NCI-H345 treated with DMSO at 0.1 percent for 48 hours (cell line): ENCODE data around the gene RASSF1.

ENCODE experiments used
- DNase-seq: peaks from one replicate; lab custom pipeline; 2025; ENCODE audit not compliant: unreplicated experiment; lab: John Stamatoyannopoulos, UW

RASSF1 gene

GRCh38 chr3:50345586-50346234, 5.1 kb upstream of the RASSF1 start, which contains the start of gene ZMYND10:
ZMYND10 (minus strand) TSS chr3:50345732; CDS start chr3:50345579, 153 bp downstream.
- peak; percentile 37 for DNase-seq

DNA sequence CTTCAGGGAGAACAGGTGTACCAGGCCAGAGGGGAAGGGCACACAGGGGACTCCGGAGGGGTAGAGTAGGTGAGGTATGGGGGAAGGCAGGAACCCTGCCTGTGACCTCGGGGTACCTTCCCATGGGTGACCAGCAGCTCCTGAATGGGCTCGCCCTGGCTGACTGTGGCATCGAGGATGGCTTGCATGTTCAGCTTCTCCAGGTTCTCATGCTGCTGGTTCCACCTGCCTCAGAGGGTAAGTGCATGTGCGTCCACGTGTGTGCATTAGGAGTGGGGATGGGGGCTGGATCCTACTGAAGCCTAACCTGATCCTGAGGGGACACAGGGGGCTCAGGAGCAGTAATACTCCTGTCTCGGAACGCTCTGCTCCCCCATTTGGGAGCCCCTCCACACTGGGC, 4.4 kb upstream of the RASSF1 start:
- DNase-seq: no peak

DNA sequence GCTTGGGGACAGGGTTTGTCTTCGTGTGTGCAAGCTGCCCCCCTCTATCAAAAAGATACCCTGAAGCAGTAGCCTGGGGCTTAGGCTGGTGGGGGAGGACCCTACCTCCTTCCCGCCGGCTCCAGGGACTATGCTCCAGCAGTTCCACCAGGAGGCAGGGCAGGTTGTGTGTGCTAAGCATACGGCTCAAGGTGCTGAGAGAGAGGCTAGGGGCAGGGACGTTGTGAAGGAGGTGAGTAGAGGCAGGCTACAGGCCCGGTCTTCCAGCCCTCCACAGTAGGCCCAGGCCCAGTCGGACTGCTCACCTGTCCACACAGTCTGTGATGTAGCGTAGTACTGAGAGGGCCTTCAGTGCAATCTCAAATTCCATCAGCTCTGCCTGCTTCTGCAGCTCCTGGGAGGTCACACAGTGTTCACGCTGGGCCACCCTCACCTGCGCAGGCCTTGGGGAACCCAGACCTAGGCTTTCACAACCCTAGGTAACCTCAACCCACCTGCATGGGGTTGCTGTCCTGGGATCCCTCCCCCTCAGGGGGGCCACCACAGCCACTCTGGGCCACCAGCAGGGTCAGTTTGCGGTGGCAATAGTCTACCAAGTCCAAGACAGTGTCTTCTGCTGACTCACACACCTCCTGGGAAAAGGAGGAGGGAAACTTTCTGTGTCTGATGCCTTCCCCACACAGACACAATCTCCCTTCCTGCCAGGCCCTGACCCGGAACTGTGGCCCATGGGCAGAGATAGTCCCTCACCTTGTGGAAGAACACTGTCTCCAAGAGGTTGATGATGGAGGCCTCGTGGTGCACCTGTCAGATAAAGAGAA, 2.4 kb upstream of the RASSF1 start:
- no peak for DNase-seq

- DNase-seq: no peak
Observed at GRCh38 chr3:50341996-50342650, 1.5 kb upstream of the RASSF1 start.

DNA sequence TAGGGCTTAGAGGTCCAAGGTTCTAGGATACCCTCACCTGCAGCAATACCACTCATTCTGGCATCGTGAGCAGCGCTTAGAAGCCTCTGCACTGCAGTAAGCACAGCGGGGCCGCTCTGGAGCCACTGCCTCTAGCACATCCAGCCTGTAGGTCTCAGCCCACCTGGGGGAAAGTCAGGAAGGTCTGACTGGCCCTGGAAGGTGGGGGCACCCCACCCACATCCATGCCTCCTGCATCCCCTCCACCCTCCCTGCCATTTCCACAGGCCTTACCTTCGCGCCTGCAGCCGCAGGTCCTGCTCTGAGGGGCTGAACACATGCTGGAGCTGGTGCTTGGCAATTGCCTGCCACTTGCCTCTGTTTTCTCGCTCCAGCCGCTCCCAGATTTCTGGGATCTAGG, 901 bp upstream of the RASSF1 start:
- DNase-seq: no peak

DNA sequence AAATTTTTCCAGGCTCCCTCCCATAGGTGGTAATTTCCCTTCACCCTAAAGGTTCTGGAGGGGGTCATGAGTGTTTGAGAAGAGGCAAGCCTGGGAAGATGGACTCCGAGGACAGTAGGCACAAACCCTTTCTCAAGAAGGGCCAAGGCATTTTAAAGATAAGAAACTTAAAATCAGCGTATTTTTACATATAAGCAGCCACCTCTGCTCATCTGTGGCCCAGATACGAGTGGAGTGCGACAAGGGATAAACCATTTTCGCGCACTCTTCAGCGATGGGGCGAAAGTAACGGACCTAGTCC, 539 bp downstream of the RASSF1 start:
- no peak for DNase-seq

DNA sequence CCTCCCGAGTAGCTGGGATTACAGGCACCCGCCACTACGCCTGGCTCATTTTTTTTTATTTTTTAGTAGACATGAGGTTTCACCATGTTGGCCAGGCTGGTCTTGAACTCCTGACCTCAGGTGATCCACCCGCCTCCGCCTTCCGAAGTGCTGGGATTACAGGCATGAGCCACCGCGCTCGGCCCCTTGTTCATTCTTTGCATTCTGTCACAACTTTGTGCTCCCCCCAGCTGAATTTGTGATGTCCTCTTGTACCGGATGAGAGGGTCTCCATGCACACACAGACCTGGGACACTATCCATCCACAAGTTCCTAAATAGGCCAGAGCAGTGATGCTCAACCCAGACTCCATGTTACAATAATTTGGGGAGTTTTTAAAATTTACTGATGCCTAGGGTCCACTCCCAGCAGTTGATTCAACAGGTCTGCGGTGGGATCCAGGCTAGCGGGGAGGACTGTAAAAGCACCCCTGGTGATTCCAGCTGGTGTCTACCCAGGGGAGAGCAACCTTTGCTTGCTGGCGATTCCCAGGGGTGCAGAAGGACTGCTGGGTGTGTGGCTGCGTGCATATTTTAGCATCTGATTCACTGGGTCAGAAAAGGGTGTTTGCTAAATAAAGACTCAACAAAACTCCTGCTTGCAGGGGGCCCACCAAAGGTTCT, 1.0 kb downstream of the RASSF1 start:
- DNase-seq: no peak

GRCh38 chr3:50338965-50339364, 1.7 kb downstream of the RASSF1 start:
- DNase-seq: no peak

DNA sequence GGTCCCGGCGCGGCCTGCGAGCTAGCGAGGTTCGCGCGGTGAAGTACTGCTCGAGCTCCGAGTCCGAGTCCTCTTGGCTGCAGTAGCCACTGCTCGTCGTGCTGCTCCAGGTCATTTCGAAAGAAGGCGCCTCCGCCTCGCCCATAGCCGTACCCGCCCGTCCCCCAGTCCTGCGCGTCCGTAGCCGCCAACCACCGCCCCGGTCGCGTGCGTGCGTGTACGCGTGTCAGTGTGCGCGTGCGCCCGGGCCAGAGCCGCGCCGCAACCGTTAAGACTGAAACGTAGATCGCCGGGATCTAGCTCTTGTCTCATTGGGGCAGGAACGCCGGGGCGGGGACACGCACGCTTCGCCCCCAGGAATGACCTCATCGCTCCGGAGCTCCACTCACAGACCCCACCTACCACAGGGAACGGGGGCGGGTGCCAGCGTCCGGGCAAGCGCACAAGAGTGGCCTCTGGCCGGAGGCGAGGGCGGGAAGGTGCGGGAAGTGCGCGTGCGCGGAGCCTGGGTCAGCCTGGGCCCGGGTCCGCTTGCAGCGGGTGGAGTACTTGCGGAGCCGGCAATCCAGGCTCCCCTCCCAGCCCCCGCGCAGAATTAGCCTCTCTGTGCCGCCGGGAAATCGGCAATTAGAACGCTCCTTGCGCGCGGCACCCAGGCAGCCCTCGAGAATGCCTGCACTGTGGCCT, 3.3 kb downstream of the RASSF1 start:
- peak; percentile 83 for DNase-seq

DNA sequence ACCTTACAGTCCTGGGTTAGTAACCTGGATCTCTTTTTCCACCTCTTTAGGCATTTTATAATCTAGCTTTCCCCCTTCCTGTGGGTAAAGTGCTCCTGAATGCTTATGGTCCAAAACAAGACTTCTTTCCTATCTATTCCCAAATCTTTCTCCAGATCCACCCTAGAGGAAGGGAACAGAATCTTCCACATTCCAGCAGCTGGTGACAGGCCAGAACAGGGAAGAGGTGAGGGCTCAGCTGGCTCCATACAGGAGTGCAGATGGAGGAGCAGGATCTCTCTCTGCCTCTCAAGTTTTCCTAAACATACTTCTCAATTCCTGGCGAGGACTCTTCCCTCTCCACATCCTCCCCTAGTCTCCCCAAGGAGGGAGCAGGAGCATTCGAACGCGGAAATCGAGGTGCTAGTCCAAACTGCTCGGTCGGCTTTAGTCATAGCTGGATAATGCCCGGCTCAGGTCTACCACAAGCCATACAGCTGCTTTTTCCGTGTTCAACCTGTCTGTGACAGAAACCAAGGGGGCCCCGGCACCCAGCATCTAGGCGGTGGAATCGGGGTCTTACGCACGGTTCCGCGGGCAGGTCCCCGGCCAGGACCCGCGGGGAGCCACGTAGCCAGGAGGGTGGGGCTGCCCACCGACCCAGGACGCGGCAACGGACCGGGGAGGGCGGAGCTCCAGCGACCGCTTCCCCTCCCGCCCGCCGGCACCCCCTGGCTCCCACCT, 4.0 kb downstream of the RASSF1 start:
- no peak for DNase-seq

- no peak for DNase-seq
Observed at GRCh38 chr3:50334339-50335075, 6.1 kb downstream of the RASSF1 start.

DNA sequence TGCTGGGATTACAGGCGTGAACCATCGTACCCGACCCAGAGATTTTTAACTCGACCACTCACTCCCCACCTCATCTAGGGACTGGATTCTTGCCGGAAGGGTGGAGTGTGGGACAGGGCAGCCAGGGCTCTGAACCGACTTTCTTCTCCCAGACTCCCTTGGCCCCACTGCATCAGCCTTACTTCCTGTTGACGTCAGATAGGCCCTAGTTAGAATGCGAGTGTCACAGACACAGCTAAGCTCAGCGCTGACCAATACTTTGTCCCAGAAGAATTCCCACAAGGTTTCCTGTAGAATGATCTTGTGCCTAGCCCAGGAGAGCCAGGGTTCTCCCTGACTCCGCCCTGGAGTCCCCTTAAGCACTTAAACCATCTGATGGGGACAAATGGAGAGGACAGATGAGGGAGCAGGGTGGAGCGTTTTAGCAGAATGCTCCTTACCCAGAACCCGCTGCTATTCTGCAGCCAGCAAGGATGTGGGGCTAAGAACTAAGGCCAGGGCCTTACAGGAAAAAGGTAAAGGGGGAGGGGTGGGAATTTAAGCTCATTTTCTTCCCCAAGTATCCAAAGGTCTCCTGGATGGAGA, 6.8 kb downstream of the RASSF1 start:
- no peak for DNase-seq

- no peak for DNase-seq
Observed at GRCh38 chr3:50331364-50331907, 9.2 kb downstream of the RASSF1 start.

- no peak for DNase-seq
Observed at GRCh38 chr3:50330330-50330729, 10.3 kb downstream of the RASSF1 start.

GRCh38 chr3:50327943-50328691, 12.5 kb downstream of the RASSF1 start, which contains the start of gene TUSC2:
TUSC2 (minus strand) TSS chr3:50328223; CDS start chr3:50328099, 124 bp downstream.
- DNase-seq: peak; percentile 77

DNA sequence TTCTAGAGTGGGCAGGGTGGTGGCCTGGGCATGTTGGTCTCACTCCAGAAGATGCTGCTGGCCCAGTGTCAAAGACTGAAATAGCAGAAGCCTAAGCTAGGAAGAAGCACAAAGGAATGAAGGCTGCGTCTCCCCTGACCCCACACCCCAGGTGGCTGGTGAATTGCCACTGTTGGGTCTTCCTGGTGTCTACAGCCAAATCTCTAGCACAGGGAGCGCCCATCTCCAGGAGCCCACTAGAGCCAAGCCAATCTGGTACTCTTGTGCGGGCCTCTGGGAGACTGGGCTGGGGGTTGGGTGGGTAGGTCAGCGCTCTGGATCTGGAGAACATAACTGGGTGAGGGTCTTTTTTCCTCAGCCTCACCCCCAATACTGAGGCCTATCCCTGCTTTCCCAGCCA, 13.5 kb downstream of the RASSF1 start:
- no peak for DNase-seq

- DNase-seq: no peak
Observed at GRCh38 chr3:50326182-50326541, 14.5 kb downstream of the RASSF1 start.

DNA sequence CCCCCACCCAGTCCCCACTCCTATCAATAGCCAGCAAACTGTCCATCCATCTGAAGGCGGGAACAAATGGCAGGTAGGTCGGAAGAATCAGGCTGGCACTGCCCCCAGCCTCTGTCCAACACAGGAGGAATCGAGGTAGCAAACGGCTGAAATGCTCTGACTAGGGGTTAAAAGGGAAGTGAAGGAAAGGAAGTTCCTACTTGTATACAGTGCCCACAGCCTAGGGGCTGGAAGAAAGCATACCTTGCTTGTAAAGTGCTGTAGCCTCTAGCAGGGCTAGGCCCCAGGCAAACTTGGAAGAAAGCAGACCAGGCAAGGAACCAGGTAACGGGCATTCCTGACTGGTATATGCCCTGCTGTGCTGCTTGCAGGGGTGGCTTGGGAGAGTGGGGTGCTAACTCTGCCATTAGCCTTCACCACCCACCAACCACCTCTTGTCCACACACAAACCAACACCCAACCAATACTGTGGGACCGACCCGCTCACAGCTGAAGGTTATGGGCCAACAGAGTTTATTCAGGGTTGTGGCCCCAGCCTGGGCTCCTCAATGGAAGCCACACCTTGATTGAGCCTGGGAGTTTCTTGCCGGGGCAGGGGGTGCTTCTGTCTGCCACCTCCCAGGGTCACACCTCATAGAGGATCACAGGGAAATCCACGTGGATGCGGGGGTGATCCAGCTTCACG, 15.0 kb downstream of the RASSF1 start:
- no peak for DNase-seq
